ENCODE measurements around the gene VPS54.
A peak's percentile ranks its signal among the peaks of the same experiment; 100 is the strongest.

GRCh38 chr2:63842149-63843061 is 176.8 kb downstream of the VPS54 start:
- TF ChIP-seq, protein P1, sequence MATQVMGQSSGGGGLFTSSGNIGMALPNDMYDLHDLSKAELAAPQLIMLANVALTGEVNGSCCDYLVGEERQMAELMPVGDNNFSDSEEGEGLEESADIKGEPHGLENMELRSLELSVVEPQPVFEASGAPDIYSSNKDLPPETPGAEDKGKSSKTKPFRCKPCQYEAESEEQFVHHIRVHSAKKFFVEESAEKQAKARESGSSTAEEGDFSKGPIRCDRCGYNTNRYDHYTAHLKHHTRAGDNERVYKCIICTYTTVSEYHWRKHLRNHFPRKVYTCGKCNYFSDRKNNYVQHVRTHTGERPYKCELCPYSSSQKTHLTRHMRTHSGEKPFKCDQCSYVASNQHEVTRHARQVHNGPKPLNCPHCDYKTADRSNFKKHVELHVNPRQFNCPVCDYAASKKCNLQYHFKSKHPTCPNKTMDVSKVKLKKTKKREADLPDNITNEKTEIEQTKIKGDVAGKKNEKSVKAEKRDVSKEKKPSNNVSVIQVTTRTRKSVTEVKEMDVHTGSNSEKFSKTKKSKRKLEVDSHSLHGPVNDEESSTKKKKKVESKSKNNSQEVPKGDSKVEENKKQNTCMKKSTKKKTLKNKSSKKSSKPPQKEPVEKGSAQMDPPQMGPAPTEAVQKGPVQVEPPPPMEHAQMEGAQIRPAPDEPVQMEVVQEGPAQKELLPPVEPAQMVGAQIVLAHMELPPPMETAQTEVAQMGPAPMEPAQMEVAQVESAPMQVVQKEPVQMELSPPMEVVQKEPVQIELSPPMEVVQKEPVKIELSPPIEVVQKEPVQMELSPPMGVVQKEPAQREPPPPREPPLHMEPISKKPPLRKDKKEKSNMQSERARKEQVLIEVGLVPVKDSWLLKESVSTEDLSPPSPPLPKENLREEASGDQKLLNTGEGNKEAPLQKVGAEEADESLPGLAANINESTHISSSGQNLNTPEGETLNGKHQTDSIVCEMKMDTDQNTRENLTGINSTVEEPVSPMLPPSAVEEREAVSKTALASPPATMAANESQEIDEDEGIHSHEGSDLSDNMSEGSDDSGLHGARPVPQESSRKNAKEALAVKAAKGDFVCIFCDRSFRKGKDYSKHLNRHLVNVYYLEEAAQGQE (IDR thresholded peaks at IDR 0.05): no peak
- TF ChIP-seq, protein P2, sequence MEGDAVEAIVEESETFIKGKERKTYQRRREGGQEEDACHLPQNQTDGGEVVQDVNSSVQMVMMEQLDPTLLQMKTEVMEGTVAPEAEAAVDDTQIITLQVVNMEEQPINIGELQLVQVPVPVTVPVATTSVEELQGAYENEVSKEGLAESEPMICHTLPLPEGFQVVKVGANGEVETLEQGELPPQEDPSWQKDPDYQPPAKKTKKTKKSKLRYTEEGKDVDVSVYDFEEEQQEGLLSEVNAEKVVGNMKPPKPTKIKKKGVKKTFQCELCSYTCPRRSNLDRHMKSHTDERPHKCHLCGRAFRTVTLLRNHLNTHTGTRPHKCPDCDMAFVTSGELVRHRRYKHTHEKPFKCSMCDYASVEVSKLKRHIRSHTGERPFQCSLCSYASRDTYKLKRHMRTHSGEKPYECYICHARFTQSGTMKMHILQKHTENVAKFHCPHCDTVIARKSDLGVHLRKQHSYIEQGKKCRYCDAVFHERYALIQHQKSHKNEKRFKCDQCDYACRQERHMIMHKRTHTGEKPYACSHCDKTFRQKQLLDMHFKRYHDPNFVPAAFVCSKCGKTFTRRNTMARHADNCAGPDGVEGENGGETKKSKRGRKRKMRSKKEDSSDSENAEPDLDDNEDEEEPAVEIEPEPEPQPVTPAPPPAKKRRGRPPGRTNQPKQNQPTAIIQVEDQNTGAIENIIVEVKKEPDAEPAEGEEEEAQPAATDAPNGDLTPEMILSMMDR (IDR thresholded peaks at IDR 0.05; ENCODE audit: low read depth, low read length, missing input control): no peak
- no peak for TF ChIP-seq EGR1 (IDR thresholded peaks at IDR 0.05; ENCODE audit: low read depth in 2 of 2)
- TF ChIP-seq, protein P3, sequence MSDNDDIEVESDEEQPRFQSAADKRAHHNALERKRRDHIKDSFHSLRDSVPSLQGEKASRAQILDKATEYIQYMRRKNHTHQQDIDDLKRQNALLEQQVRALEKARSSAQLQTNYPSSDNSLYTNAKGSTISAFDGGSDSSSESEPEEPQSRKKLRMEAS (IDR thresholded peaks at IDR 0.05): no peak
- TF ChIP-seq, protein P4, sequence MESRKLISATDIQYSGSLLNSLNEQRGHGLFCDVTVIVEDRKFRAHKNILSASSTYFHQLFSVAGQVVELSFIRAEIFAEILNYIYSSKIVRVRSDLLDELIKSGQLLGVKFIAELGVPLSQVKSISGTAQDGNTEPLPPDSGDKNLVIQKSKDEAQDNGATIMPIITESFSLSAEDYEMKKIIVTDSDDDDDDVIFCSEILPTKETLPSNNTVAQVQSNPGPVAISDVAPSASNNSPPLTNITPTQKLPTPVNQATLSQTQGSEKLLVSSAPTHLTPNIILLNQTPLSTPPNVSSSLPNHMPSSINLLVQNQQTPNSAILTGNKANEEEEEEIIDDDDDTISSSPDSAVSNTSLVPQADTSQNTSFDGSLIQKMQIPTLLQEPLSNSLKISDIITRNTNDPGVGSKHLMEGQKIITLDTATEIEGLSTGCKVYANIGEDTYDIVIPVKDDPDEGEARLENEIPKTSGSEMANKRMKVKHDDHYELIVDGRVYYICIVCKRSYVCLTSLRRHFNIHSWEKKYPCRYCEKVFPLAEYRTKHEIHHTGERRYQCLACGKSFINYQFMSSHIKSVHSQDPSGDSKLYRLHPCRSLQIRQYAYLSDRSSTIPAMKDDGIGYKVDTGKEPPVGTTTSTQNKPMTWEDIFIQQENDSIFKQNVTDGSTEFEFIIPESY (IDR thresholded peaks at IDR 0.05): no peak
- TF ChIP-seq RXRA (IDR thresholded peaks at IDR 0.05): peak; percentile 3 to 37
- TF ChIP-seq YY1 (IDR thresholded peaks at IDR 0.05): peak; percentile 82
- no peak for TF ChIP-seq TAF1 (conservative IDR thresholded peaks at IDR 0.05)
- TF ChIP-seq JUND (IDR thresholded peaks at IDR 0.05): no peak
- peak; percentile 6 for TF ChIP-seq FOXA1 (IDR thresholded peaks at IDR 0.05)
- TF ChIP-seq FOXA2 (IDR thresholded peaks at IDR 0.05): no peak
- TF ChIP-seq ATF3 (IDR thresholded peaks at IDR 0.05): no peak
- TF ChIP-seq RAD21 (IDR thresholded peaks at IDR 0.05): no peak

Data from liver (tissue), 3 donors.